HG03139 (cell line): ENCODE data around the gene COL2A1.

ENCODE experiments used
- ATAC-seq: cut with Tn5 transposase; IDR thresholded peaks from one replicate; pipeline ENCODE4 v1.9.1; 2021; ENCODE audit not compliant: unreplicated experiment

COL2A1 gene

DNA sequence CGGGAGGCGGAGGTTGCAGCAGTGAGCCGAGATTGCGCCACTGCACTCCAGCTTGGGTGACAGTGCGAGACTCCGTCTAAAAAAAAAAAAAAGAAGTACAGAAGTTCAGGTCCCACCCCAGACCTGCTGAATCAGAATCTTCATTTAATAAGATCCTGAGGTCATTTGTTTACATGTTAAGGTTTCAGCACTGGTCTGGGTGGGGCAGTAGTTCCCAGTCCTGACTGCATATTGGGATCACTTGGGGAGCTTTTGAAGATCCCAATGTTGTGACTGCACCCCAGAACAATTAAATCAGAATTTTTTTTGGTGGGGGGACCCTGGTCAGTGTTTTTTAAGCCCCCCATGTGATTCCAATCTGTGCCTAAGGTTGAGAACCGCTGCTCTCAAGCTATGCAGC is 11.7 kb upstream of the COL2A1 start:
- ATAC-seq = no peak

DNA sequence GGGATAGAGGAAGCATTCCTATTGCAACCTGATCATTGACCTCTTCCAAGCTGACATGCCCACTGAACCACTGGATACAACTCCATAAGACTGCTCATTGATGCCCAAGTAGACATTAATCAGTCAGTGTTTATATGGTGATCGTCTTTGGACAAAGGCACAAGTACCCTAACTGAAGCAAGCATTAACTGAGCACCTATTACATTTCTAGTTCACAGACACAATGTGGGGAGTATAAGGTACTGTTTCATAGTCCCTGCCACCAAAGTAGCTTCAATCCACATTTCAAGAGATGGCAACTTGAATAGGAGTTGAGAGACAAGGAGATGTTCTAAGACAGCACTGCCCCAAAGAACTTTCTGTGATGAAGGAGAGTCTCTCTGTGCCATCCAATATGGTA is 10.9 kb upstream of the COL2A1 start:
- ATAC-seq = no peak

DNA sequence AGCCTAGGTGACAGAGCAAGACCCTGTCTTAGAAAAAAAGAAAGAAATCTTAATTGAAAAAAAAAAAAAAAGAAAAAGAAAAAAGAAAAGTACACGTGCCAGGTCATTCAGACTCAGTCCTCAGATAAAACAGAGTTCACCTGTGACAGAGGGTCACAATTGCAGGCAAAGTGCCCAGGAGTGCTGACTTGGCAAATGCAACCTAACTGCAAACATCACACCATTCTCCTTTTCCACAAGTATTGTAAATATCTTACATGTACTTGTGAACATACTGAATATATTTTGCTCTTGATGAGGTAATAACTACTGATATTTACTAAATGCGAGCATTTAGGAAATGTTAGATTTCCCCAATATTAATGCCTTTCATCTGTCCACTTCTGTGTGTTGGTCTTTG is 9.0 kb upstream of the COL2A1 start:
- no peak for ATAC-seq

DNA sequence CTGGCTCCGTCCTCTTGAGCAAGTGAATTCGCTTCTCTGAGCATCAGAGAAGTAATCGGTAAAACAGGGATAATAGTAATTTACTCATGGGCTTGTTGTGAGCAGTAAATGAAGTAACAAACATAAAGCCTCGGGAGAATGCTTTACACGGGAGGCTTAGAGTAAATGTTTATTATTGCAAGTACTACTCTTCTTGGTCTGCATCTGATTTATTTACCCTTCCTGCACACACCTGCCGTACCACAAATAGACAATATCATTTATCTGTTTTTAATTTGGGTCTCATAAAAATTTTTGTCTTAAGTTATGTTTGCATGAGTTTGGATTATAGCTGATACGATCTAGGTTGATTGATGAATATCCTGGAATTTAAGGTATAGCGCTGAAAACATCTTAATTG is 7.8 kb upstream of the COL2A1 start:
- ATAC-seq = no peak

DNA sequence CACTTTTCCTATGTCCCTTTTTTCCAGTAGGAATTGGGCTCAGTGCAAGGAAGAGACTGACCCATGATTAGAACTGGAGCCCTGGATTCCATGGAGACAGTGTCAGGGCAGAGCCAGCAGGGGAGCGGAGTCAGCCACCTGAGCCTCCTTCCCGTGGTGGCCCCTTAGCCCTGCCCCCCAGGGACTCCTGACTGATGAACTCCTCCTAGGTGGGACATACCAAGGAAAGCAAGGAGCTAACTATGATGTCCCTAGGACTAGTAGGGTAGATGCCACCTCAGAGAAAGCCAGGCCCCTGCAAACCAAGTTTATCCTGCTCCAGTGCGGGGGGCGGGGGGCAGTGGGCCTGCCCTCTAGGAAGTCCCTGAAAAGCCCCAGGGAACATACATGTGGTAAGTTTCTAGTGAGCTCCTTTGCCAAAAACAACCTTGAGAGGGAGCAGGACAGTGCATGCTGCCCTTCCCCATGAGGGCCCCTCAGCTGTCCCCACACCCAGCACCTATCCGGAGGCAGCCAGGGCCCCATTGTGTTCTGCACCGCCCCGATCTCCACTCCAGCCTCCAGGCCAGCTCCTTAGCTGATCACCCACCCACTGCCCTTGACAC is 6.2 kb upstream of the COL2A1 start:
- ATAC-seq = no peak

DNA sequence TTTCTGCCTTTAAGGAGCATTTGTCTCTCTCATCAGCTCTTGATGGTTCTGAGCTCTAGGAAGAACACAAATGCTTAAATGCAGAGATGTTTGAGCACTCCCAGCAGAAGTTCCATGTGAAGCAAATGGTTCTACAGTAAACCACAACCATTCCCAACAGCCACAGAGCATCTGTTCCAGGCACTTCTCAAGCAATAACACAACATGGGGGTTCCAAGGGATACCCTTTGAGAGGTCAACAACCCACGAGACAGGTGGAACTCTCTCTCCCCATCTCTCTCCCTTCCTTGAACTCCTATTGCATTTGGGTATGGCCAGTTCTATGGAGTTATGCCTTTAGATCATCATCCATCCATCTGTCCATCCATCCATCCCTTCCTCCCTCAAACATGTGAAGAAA is 5.2 kb upstream of the COL2A1 start:
- no peak for ATAC-seq

DNA sequence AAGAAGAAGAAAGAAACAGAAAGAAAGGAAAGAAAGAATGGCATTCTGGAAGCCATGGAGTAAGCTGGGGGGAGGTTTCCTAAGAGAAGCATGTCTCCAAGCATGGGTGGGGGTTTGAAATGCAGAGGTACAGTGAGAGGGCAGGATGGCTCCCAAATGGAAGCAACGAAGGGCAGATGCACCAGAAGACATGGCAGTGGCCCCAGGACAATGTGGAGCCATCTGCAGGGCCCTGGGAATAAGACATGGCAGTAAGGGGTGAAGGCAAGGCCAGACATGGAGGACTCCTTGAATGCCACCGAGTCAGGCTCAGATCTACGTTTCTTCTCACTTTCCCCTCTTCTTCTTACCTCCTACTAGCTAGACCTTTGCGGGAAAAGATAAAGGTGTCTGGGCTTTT is 4.7 kb upstream of the COL2A1 start:
- ATAC-seq = no peak

DNA sequence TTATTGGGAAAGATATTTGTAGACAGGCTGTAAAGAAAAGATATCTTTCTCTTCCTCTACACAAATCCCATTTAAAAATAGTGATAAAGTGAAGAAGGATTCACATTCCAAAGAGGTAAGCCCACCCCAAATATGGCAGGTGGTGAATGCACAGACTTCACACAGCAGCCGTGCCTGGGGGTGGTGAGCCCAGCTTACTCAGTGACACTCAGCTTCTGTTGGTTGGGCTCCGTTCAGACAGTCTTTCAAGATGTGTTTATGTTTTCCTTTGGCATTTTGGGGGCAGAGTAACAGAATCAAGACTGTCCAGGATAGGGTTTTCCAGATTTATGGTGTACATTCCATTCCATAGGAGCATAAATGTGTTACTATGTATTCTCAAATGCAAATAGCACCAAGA is 4.1 kb upstream of the COL2A1 start:
- ATAC-seq = no peak

DNA sequence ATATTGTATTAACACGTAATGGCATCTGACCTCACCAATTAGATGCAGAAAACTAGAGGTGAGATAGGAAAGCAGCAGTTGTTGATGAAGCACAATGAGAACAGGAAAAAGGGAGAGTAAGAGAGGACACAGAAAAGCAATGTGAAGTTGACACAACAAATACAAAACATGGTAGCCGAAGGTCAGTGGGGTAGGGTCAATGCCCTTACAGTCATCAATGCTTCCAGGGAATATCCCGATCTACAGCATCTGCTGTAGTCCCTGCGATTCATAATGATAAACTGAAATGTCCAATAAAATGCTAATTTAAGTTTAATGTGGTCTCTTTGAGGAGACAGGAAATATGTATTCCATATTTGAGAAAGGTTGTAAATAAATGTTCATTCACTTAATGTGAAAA is 2.9 kb upstream of the COL2A1 start:
- ATAC-seq = no peak

DNA sequence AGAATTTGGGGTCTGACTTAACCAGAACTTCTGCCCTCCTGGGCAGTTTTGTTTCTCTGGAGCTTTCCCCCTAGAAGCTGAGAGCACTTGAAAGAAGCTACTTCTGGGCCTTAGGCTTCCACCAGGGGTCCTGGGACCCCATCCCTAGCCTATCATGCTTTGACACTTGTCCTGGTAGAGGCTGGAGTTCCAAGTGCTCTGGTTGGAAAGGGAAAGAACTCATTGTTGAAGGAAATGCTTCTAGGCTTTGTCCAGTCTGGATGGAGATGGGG is 1.4 kb upstream of the COL2A1 start:
- ATAC-seq = no peak

DNA sequence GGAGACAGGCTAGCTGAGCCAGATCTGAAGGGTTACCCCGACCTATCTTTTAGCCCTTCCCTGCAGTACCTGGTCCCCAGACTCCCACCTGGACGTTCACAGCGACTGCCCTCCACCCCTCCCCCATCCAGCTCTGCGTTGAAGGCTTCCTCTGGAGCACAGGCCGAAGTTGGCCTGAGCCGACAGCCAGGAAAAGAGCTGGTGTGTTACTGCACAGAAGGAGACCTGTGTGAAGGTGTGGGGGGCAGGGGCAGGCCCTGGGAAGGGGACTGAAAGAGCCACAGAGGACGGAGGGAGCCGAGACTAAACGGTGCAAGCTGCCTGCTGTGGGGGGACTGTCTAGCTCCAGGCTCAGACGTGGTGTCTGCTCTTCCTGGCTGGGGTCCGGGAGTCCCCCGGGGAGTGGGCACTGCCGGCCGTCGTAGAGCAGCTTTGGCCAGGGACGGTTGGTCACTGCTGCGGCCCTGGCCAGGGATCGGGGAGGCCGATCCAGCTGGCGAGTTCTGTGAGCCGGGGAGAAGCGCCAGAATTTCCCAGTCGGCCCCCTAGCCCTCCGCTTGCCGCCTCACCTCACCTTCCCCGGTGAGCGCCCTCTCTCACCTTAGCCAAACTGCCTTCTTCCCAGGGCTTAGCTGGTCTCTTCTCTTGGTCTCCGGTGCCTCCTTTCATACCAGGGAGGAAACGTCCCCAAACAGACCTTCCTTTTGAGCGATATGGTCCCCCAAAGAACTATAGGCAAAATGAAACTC is 899 bp upstream of the COL2A1 start:
- no peak for ATAC-seq

DNA sequence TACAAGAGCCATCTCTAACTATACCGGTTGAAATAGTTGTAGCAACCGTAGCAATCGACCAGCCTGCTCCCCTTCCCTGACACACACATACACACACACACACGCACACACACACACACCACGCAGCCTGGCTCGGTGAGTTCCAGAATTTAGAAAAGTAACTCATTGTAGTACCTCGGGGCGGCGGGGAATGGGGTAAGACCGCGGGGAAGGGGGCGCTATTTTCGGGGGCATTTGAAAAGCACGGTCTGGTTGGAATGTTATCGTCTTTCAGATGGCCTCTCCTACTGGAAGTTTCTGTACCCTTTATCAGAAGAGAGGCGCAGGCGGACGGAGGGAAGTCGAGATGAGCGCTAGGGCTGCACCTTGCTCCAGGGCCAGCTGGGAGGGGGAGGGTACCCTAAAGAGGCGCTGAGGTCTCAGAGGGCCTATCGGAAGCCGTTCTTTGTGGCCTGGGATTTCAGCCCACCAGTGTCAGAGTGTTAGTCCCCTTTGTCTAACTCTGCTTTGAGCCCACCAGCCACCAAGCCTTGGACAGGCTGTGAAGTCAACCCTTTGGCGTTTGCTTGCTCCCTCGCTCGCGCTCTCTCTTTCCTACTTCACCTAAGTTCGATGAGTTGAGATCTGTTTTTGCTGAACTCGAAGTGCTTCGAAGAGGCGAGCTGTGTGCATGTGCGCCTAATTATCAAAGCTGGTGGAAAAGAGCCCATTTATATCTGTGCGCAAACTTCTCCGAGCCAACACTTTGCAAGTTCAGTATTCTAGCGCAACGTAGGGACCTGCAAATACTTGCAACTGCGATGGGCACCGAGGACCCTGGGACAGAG is 837 bp downstream of the COL2A1 start:
- ATAC-seq = no peak

DNA sequence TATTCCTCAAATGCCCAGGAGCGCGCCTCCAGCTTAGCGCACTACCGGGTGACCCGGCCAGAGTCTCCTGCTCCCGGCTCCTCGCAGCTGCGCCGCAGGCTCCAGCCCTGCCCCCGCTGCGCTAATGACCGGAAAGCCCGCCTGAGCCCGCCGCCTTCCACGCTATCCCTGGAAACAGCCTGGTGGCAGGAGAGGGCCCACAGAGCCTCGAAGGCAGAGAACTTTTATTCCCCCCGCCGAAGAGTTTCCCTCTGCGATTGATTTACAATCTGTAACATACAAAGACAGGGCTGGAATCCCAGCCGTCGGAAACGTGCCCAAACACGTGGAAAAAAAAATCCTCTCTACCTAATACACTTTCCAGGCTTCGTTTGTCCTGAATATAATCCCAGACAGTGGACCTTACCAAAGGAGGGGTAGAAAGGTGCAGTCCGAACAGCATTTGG is 1.5 kb downstream of the COL2A1 start:
- ATAC-seq = no peak

DNA sequence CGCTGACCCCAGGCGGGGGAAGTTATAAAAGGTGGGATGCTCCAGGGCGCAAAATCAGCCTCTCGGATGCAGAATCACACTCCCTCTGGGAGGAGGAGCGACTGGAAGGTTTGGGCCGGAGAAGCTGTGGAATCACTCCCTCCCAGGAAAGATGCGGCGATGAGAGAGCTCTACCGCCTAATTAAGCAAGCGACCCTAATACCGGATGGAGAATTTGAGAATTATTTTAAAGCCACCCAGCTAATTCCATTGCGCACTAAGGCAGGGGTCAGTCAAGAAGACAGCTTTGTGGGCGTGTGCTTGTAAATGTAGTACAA is 1.9 kb downstream of the COL2A1 start:
- no peak for ATAC-seq

DNA sequence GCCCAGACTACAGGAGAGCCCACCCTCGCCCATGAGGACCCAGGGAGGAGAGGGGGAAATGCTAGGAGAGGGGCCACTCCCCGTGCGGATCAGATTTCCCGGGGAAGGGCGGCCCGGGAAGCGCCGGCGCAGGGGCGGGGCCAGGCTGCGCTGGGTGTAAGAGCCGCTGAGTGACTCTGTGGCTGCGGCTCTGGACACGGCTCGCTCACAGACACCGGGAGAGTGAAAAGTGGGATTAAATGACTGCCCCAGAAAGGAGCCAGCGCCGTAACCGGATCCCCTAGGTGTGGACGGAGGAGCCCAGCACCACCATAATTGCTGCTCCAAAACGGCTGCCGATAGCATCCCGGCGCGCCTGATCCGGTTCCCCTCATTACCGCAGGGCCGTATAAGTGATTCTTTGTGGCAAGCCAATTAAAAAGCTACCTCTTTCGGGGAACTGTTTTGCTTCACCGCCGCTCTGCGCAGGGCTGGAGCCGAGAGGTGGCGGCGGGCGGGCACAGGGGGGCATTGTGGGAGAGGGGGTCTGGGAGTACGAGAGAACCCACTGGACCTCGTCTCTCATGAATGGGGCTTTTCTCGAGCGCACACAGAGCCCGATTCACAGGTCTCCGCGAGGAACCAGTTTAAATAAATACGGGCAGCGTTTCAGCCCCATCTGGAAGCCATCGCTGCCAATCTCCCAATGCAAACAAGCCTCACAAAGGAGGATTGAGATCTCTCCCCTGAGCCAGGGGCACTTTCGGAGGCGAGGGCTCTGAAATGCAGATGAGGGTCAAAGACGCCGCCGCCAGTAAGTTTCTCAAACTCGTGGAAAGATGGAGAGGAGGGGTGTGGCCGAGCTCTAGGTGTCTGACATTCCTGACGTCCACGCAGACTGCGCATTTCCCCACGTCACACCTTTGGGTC is 2.5 kb downstream of the COL2A1 start:
- ATAC-seq = no peak

DNA sequence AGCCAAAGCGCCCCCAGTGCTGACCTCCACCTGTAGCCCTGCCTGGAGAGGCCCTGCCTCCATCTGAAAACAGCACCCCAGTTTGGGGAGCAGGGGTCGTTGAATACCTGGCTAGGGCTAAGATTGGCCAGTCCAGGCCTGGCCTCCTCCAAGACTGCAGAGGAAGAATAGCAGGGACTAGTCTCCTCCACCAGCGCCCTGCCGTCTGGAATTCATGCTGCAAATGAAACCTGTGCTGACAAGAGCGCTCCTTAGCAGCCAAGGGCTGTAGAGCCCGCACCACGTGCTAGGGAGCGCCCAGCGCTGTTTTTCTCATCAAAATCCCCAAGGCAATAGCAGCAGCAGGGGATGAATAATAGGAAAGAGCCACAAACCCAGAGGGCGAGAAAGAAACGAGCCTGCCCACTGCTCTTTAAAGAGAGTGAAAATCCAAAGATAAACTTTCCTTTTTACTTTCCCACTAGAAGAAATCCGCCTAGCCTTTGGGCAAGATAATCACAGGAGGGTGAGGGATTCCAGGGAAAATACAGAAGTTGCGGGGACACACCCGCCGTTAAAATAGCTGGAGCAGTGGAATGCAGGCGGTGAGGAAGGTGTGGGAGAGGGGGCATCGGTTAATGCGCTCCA is 3.3 kb downstream of the COL2A1 start:
- no peak for ATAC-seq

DNA sequence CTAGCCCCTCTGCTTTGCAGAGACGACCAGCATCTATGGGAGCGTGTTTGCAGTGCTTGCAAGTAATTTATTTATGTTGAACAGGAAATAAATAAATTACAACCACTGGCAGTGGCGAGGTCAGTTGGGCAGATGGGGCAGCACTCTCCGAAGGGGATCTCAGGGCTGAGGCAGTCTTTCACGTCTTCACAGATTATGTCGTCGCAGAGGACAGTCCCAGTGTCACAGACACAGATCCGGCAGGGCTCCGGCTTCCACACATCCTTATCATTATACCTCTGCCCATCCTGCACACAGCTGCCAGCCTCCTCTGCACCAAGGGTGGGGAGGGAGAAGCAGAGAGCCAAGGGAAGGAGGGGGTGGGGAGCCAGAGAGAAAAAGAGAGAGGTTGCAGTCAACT is 4.5 kb downstream of the COL2A1 start:
- ATAC-seq = no peak

DNA sequence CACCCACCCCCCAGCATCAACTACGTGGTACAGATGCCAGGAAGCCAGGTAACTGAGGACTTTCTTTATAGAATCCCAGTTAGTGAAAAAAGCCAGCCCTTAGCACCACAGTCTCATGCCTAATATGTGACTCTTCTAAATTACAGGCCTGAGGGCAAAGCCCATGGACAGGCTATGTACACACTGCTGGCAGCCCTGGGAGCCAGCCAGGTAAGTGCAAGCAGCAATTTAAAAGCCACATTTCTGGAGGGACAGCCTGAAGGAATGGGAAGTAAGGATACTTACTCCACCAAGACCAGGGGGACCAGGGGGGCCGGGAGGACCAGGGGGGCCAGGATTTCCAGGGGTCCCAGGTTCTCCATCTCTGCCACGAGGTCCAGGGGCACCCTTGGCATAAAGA is 7.0 kb downstream of the COL2A1 start:
- ATAC-seq = no peak

DNA sequence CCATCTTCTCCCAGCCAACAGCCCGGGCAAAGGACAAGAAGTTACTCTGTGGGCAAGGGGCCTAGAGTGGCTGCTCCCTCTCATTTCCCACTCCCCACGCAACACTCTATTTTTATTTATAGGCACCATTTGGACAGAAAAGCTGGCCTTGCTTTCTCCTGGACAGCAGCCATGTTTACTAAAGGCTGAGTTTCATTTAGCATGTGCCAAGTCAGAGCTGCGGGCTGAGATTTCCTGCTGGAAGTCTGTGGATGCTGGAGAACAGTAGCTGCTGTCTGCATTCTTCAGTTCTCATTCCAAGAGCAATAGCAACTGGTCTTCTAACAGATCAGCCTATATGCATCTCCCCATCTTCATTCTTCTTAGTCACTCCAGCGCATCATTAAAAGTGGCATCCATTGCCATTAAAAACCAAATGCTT is 8.3 kb downstream of the COL2A1 start:
- ATAC-seq = no peak

DNA sequence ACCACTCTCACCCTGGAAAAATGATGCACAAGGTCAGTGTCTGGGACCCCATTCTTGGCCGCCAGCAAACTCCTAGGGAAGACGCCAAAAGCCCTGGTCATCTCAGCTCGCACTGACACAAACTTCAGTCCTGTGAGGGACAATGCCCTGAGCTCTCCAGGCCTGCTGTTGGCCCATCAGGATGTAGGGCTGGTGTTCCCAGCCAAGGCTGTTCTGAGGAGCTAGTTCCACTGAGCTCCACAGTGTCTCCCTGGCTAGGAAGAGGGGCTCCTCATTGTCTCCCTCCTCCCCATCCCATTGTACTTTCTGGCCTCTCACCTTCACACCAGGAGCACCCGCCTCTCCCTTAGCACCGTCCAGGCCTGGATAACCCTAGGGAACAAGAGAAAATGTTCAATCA is 10.8 kb downstream of the COL2A1 start:
- ATAC-seq = no peak

DNA sequence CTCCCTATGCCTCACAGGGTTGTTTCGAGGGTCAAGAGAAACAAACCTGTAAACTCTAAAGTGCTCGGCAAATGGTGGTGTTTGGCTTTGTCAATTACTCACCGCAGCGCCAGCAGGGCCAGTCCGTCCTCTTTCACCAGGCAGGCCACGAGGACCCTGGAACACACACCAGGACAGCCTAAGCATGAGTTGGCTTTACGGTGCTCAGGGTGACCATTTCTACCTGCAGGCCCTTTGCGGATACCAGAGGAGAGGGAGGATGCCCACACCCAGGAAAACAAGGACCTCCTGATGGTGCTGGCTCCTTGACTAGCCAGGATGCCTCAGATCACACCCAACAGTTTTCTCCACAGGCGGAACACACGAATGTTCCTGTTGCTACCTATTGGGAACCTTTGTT is 11.5 kb downstream of the COL2A1 start:
- ATAC-seq = no peak
